Calu3 (cell line): ENCODE measurements around the gene AMFR. TPM values are rescaled to one million over a fixed set of nuclear protein-coding genes. Genes with fewer than 3 reads are reported as not detected.
A peak's percentile ranks its signal among the peaks of the same experiment; 100 is the strongest.

ENCODE experiments used
- BruUV-seq: library from RNA; stranded (reverse); fragments of 400-500 nt; replicated peaks from 2 replicates; lab custom pipeline; 2021; lab: Mats Ljungman, UMichigan
- CTCF ChIA-PET: fragments of 300-600 bp; sonication (Branson Sonifier 250); formaldehyde crosslinking; loops from one replicate; lab custom pipeline; 2022; ENCODE audit warnings: antibody characterized with exemption; lab: Charles Lee
- DNase-seq: peaks from one replicate; pipeline ENCODE4 v3.0.0; 2022
- H3K27ac Mint-ChIP-seq: one replicate; pipeline ENCODE4 v1.8.0; 2022; ENCODE audit warnings: mixed read lengths; ENCODE audit not compliant: unreplicated experiment
- H3K27me3 Mint-ChIP-seq: one replicate; pipeline ENCODE4 v1.8.0; 2022; ENCODE audit warnings: mixed read lengths; ENCODE audit not compliant: unreplicated experiment
- H3K36me3 Mint-ChIP-seq: one replicate; pipeline ENCODE4 v1.8.0; 2022; ENCODE audit warnings: mild to moderate bottlenecking, moderate library complexity, mixed read lengths; ENCODE audit not compliant: insufficient read depth, unreplicated experiment
- H3K4me1 Mint-ChIP-seq: one replicate; pipeline ENCODE4 v1.8.0; 2022; ENCODE audit warnings: mild to moderate bottlenecking, low read depth, mixed read lengths; ENCODE audit not compliant: unreplicated experiment
- H3K4me3 Mint-ChIP-seq: one replicate; pipeline ENCODE4 v1.8.0; 2022; ENCODE audit warnings: mild to moderate bottlenecking, low read depth, moderate library complexity, mixed read lengths; ENCODE audit not compliant: unreplicated experiment
- H3K9me3 Mint-ChIP-seq: one replicate; pipeline ENCODE4 v1.8.0; 2022; ENCODE audit warnings: low read depth, mixed read lengths; ENCODE audit not compliant: unreplicated experiment
- CTCF ChIP-seq: fragments of 200-600 bp; IDR thresholded peaks from one replicate; pipeline ENCODE4 v1.8.0; 2022; ENCODE audit warnings: antibody characterized with exemption; ENCODE audit not compliant: unreplicated experiment
- intact Hi-C: fragments of 100-400 bp; cut with micrococcal nuclease; formaldehyde crosslinking; loops from one replicate; pipeline ENCODE4 v1.10.0; 2022; ENCODE audit not compliant: unreplicated experiment
- total RNA-seq: library from RNA; stranded (reverse); gene quantifications from 2 replicates; pipeline ENCODE4 v1.2.3, GENCODE V29; 2022

AMFR gene
- total RNA-seq, 1 experiment from 2014 or later: 116 TPM

GRCh38 chr16:56421313-56421712 is 4.0 kb downstream of the AMFR start:
- Mint-ChIP-seq H3K27me3 (no peaks in the 10 kb centered on the region), H3K36me3 (peaks cover 21% of the 10 kb centered on the region), H3K9me3 (no peaks in the 10 kb centered on the region), H3K4me3 (no peak overlapping the region), H3K27ac (peak overlapping the region; percentile 18), H3K4me1 (peaks cover 42% of the 10 kb centered on the region)
- no peak for DNase-seq
- intact Hi-C loops: loop anchor here (5.0 kb wide), 1 partner anchor 49 kb away; no protein-coding TSS in a partner anchor
- no TSS peak for BruUV-seq
- CTCF ChIA-PET: no interaction called here
- no peak for TF ChIP-seq CTCF

GRCh38 chr16:56420613-56421012 is 4.7 kb downstream of the AMFR start:
- BruUV-seq: no TSS peak
- no peaks in the 10 kb centered on the region for H3K9me3 Mint-ChIP-seq
- H3K27me3 Mint-ChIP-seq: no peaks in the 10 kb centered on the region
- no peak for DNase-seq
- CTCF ChIA-PET: interaction anchor here (0.7 to 1.9 kb wide), 3 partner anchors 12 to 79 kb away, joined by 3 to 10 read pairs (median 4); partner anchors contain the start of genes NUDT21 and OGFOD1
- H3K4me3 Mint-ChIP-seq: peak overlapping the region; percentile 51
- peaks cover 21% of the 10 kb centered on the region for H3K36me3 Mint-ChIP-seq
- H3K4me1 Mint-ChIP-seq: peaks cover 37% of the 10 kb centered on the region
- H3K27ac Mint-ChIP-seq: peak overlapping the region; percentile 77
- no peak for TF ChIP-seq CTCF
- intact Hi-C loops: loop anchor here (5.0 kb wide), 1 partner anchor 48 kb away; no protein-coding TSS in a partner anchor

- Mint-ChIP-seq H3K9me3 (no peaks in the 10 kb centered on the region), H3K4me3 (peak overlapping the region; percentile 51), H3K27ac (peak overlapping the region; percentile 77), H3K4me1 (peaks cover 37% of the 10 kb centered on the region), H3K27me3 (no peaks in the 10 kb centered on the region), H3K36me3 (peaks cover 19% of the 10 kb centered on the region)
- intact Hi-C loops: loop anchor here (5.0 kb wide), 1 partner anchor 48 kb away; no protein-coding TSS in a partner anchor
- TF ChIP-seq CTCF: no peak
- no TSS peak for BruUV-seq
- CTCF ChIA-PET: interaction anchor here (0.7 to 1.9 kb wide), 3 partner anchors 11 to 78 kb away, joined by 3 to 10 read pairs (median 4); partner anchors contain the start of genes NUDT21 and OGFOD1
- peak; percentile 78 for DNase-seq
Measured at GRCh38 chr16:56419740-56420548, 5.4 kb downstream of the AMFR start.

GRCh38 chr16:56417138-56417537 is 8.2 kb downstream of the AMFR start:
- Mint-ChIP-seq H3K9me3 (no peaks in the 10 kb centered on the region), H3K27ac (no peak overlapping the region), H3K4me1 (peaks cover 23% of the 10 kb centered on the region), H3K4me3 (no peak overlapping the region), H3K36me3 (peaks cover 12% of the 10 kb centered on the region), H3K27me3 (no peaks in the 10 kb centered on the region)
- no peak for DNase-seq
- TF ChIP-seq CTCF: no peak
- intact Hi-C loops: no loop called here
- no TSS peak for BruUV-seq
- CTCF ChIA-PET: no interaction called here
